SH-SY5Y (cell line): ENCODE measurements around the gene TTC28.

ENCODE experiments used
- GATA2 ChIP-seq: IDR thresholded peaks from 2 replicates; pipeline ENCODE4 v1.6.1; 2011; ENCODE audit warnings: mild to moderate bottlenecking, low read depth, low read length
- GATA3 ChIP-seq: IDR thresholded peaks from 2 replicates; pipeline ENCODE4 v1.6.1; 2011; ENCODE audit warnings: low read depth, mild to moderate bottlenecking, low read length, moderate library complexity

The TTC28 gene

DNA sequence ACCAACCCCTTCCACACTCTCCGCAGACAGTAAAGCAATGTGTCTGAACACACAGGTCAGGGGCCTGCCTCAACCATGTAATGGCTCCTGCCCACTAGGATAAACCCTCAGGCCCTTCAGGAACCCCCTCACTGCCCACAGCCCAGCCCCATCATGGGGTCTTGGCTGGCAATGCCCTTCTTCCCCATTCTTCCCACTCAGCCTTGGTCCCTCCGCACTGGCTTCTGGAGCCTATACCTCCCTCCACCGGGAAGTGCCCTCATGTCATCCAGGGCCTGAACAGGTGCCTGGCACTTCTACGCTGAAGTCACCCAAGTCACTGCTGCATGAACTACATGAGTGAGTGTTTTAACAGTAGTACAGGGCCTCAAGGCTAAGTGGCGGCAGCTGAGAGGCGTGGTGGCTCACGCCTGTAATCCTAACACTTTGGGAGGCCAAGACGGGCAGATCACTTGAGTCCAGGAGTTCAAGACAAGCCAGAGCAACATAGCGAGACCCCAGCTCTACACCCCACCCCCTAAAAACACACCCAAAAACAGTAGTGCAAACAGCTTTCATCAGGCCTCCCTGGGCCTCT is 685.8 kb downstream of the TTC28 start:
- TF ChIP-seq GATA3 (no peak), GATA2 (no peak)

DNA sequence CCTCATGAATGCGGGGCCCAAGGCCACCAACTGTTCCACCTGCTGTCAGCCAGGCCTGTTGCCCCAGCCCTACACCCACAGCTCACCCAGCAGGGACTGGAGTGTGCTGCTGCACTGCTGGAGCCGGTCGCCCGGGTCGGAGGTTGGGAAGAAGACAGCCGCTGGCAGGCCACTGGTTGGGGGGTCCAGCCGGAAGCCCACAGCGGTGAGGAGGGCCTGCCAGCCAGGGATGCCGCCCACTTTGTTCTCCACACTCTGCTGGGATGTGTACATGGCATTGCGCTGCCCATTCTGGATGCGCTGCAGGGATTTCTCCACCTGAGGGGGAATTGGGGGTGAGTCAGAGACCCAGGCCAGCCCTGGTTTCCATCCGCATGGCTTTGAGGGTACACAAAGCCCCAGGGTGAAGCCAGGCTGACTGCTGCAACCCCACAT is 686.4 kb downstream of the TTC28 start:
- TF ChIP-seq GATA3 (no peak), GATA2 (no peak)

DNA sequence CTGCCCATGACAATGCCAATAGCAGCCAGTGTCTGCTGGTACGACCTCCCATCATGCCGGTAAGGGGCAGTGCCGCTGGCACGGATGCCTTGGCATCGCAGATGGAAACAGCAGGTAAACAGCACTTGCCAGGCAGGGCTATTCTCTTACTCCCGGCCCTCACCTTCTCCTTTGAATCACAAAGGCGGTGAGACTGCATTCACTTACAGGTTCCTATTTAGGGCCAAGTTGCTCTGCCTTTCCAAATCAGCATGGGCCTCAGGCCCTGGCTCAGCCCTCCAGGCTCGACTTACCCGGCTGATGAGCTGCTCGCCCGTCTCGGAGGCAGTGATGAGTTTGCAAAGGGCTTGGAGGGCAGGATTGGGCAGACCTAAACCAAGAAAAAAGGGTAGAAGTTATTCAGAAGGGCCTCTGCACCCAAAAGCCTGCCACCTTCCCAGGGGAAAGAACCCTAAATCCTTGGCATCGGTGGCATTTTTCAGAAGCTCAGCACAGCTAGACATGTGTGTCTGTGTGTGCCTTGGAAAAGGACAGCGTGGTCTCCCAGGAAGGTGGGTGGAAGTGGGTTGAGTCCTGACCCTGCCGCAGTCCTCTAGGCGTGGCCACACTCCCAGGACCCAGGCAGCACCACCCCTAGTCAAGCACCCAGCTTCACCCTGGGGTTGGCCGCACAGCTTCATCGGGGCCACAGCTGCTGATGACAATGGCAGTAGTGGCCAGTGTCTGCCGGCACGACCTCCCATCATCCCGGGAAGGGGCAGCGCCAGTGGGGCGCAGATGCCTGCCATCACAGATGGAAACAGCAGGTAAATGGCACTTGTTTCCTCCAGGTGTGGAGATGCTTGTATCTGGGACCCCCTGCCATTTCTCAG is 687.1 kb downstream of the TTC28 start:
- TF ChIP-seq GATA3 (no peak), GATA2 (no peak)

DNA sequence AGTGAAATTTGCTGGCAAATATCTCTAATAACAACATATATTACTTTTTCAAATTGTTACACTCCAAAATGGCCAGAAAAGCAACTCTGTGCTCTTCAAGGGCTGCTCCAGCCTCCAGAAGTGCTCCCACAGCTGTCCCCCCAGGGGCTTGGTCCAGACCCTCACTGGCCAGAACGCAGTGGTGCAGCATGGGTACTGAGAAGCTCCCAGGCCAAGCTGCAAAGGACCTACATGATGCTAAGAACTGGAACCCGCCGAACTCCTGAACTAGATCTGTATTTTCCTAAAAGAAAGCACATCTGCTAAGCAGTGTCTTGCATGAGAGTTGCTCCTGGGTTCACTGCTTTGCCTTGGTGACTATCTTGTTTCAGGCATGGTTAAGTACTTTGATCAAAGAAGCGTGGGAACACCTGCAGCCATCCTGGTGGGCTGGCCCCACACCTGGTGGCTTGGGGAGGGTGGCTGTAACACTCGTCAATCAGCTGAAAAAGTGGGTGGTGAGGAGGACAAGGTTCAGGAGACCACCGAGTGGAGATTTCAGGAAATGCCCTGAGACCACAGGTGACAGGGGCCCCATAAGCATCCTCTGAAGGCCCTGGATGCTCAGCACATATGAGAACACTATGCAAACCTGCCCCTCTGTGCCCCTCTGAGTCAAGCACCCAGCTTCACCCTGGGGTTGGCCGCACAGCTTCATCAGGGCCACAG is 687.9 kb downstream of the TTC28 start:
- TF ChIP-seq GATA3: no peak
- no peak for TF ChIP-seq GATA2

DNA sequence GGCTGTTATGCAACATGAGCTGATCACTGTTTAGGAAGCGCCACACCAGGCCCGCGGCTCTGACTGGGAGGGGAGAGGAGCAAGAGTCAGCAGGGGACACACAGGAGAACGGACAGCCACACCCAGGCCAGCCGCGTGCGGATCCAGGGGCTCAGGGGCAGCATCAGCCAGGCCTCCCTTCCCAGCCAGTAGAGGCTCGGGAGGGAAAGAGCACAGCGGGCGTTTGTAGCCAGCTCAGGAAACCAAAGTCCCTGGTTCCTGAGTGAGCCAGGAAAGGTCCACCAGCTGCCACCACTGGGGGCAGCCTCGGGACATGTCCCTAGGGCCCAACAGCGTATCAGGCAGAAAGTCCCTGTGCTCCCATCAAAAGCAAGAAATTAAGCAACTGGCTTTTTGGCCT is 688.8 kb downstream of the TTC28 start:
- TF ChIP-seq GATA2 (no peak), GATA3 (no peak)

DNA sequence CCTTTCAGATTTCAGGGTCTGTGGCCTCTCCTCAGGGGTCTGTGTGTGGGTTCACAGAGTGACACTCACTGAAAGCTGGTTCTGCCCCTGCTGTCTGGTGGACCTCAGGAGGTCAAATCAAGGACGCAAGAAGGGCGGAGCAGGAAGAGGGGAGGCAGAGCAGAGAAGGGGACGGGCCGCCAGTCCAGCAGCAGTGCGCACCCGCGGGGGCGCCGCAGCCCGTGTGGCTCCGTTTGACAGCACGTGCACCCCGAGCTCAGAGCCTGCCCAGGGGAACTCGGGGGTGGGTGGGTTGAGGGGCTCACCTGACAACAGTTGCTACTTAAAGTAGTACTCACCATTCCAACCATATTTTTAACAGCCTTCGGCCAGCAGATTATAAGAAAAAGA is 689.2 kb downstream of the TTC28 start:
- TF ChIP-seq GATA3 (no peak), GATA2 (no peak)

DNA sequence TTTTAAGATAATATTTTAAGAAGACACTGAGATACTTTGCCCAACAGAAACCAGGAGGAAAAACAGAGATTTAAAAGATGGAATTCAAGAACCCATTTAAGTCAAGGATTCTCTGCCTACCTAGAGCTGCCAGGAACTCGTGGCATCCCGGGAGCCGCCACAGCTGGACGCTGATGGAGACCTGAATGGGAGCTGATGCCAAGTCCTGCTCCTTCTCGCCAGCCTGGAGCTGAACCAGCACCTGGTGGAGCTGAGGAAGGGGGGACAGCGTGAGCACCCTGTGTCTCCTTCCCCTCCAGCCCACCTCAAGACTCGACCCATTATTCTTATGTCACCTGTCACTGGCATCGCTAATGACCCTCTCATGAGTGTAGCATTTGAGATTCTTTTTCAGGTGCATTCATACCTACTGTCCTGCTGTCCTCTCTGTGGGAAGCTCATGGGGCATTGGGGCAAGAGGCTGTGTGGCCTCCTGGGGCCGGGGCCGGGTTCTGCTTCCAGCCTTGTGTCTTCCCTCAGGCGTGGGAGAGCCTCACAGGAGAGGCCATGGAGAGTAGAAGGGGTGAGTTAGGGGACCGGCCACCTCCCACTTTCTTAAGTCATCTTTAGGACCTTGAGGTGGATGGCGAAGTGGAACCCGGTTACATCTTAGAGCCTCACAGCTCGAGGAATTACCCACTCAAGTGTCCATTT is 689.7 kb downstream of the TTC28 start:
- TF ChIP-seq GATA2 (no peak), GATA3 (no peak)

DNA sequence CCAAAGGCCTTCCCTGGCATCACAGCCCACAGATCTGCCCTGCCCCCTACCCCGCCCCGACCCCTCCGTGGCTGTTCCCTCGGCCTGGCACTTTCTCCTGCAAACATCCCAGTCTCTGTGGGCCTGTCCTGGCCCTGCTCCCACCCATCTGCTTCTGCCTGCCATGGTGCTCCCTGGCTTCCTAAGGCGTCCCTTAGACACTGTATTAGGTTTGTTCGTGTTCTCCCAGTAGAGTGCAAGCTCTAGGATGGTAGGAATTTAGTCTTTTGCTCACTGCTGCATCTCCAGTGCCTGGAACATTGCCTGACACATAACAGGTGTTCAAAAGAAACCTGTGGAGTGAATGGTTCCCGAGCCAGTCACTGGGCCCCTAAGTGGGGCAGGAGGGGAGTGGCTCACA is 690.9 kb downstream of the TTC28 start:
- TF ChIP-seq GATA3: no peak
- TF ChIP-seq GATA2: no peak

DNA sequence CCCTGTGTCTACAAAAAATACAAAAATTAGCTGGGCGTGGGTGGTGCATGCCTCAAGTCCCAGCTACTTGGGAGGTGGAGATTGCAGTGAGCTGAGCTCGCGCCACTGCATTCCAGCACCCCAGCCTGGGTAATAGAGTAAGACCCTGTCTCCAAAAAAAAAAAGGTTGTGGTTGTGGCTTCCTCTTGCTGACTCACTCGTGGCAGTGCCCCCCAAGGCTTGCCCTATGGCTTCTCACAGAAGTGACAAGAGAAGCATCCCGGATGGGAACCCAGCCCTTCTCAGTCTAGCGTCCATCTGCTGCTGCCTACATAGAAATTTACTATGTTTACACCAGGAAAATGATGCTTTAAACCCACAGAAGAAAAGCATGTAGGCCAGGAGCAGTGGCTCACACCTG is 692.1 kb downstream of the TTC28 start:
- no peak for TF ChIP-seq GATA3

DNA sequence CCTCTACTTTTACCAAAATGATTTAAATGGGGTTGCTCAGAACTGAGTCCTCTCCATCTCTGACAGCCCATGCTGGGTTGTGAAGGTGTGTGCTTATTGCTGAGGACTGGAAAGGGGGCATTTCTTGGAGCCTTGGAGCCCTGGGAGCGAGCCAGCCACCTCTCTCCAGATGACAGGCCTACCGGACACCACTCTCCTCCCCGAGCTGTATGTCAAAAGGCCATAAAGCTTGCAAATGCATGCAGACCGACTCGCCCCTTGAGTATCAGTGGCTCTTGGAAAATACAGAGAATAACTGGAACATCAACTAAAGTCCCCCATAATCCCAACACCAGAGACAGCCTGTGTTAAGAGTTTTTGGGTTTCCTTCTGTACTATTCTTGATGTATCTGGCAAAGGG is 692.7 kb downstream of the TTC28 start:
- TF ChIP-seq GATA3 (no peak), GATA2 (no peak)

DNA sequence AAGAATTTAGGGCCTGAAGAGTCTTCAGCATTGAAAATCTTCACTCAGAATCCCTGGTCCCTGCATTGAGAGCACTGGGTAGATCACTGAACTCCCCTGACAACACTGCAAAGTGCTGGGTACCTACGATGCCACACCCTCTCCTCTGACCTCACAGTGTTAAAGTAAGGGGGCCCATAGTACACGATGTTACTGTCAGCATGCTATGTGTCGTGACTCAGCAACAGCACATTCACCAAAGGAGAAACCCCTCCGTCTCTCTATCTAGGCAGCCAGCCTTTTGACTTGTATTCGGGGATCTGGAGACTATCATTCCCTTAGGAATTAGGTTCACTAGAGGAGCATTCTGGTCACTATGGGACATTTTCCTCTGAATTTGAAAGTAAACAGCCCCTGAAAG is 693.2 kb downstream of the TTC28 start:
- TF ChIP-seq GATA2 (no peak), GATA3 (no peak)

DNA sequence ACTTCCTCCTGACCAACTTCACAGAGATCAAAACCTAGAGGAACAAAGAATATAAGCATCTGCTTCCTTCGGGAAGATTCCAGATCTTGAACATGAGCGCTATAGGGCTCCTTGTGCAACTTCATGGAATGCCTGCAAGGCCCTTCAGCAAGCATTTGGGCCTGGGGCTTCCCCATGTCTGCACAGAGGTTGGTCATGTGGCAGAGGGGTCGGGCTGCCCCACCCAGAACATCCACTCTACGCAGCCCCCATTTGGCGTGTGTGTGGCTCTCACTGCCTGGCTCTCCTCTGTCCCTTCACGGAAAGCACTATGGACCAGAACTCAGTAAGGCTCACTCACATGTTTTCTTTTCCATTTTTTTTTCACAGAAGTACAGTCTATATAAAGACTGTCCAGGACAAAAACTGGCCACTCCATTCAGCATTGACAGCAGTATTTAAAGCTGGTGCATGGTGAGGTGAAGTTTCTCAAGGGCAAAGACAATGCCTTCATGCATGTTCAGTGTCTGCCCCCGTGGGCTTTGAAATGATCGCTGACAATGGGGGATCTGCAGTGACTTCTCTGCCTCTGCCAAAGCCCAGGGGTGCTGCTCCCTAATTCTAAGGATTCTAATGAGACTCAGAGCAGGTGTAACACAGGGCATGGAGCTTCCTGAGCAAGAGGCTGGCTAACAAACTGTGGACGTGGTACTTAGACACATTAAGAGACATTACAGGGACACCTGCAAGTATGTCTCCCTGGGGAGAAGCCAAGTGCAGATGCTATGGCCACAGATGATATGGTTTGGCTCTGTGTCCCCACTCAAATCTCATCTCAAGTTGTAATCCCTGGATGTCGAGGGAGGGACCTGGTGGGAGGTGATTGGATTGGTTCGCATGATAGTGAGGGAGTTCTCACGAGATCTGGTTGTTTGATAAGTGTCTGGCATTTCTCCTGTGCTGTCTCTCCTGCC is 694.0 kb downstream of the TTC28 start:
- TF ChIP-seq GATA2 (no peak), GATA3 (no peak)

DNA sequence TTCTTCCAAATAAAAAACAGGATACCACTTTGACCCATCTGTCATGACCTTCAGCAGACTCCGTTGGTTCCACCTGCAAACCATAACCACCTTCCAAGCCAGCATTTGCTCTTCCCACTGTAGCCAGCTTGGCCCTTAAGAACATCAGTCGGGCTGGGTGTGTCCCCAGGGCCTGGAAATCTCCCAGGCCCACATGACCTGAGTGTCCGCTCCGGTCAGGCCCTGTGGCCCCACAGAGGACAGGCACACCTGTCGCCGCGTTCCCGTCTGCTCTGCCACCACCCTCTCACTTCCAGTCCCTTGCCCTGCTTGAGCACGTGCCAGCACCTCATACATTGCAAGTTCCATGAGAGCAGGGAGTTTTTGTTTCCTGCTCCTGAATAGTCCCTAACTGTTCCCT is 694.9 kb downstream of the TTC28 start:
- no peak for TF ChIP-seq GATA3
- TF ChIP-seq GATA2: no peak

DNA sequence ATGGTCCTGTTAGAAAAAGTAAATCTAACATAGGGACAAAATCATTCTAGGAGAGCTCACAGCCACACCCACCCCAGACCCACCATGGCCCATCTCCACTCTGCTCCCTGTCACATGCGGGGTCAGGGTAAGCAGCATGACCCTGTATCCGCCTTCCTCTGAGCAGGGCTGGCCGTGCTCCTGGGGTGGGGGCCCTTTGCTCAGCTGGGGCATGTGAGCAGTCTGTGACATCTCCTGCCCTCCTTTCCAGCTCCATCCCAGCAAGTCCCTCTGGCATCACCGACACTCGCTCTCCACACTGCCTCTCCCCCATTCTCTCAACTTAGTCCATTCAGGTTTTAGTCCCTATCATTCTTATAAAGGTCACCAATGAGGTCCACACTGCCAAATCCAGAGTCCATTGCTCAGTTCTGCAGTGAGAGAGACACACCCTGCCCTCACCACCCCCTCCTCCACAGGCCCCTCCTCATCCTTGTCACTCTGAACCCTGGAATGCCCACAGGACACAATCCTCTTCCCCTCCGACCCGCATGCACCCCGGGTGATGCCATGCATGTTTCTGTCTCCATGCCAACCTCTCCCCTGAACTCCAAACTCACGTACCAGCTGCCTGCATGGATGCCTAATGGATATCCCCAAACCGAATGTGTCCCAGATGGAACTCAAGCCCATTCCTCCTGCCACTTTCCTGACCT is 695.5 kb downstream of the TTC28 start:
- no peak for TF ChIP-seq GATA3
- TF ChIP-seq GATA2: no peak
